GM04504 (cell line): Measurements from ENCODE around the gene KLHL15.
"Not testable (repeated sequence)": the region's sequence is repeated elsewhere in the genome, so short reads cannot be mapped to it uniquely, and the experiment has no call there.

Experiments used
- DNase-seq: peaks from one replicate; pipeline ENCODE4 v3.0.0-alpha.2; 2012; ENCODE audit warnings: low read depth

The KLHL15 gene

DNA sequence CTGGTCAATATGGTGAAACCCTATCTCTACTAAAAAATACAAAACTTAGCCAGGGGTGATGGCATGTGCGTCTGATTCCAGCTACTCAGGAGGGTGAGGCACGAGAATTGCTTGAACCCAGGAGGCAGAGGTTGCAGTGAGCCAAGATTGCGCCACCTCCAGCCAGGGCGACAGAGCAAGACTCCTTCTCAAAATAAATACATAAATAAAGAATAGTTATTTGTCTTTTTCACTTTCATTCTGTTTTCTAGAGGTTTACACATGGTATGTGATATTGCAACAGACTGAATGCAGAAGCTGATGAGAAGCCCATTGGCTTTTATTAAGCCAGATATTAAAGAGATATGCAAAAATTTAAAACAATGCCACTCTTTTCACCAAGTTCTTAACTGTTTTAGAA is 8.2 kb downstream of the KLHL15 start:
- DNase-seq: no peak

DNA sequence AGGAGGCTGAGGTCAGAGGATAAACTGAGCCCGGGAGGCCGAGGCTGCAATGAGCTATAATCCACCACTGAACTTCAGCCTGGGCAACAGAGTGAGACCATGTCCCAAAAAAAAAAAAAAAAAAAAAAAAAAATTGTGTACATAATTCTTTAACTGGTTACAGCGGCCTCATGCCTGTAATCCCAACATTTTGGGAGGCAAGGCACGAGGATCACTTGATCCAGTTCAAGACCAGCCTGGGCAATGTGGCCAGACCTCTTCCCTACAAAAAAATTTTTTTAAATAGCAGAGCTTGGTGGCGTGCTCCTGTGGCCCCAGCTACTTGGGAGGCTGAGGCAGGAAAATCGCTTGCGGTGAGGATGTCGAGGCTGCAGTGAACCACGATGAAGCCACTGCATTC is 9.3 kb downstream of the KLHL15 start:
- DNase-seq: no peak

DNA sequence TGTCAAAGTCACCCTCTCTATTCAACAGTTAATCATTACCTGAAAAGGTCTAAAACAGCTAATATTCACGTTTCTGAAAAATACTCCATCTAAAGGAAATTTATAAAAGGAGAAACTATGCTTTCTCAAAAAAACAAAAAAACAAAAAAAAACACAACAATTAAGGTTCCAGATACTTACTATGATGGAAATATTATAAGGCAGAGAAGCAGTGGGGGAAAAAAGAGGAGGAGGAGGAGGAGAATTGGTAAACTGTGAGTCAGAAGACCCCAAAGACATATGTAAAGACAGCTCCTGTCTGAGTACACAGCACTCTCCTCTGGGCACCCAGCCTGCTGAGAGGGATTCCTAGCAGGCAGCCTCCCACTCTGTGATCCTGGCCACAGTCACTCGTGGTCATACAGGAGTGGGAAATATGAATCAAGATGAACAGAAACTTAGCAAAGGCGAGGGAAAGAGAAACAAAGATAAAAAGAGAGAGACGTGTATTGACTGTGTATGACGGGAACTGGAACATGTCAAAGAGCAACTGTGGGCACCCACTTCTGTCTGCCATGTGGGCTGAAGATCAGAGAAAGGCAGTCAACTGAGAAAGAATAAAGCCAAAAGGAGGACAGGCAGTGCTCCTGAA is 12.5 kb downstream of the KLHL15 start:
- no peak for DNase-seq

DNA sequence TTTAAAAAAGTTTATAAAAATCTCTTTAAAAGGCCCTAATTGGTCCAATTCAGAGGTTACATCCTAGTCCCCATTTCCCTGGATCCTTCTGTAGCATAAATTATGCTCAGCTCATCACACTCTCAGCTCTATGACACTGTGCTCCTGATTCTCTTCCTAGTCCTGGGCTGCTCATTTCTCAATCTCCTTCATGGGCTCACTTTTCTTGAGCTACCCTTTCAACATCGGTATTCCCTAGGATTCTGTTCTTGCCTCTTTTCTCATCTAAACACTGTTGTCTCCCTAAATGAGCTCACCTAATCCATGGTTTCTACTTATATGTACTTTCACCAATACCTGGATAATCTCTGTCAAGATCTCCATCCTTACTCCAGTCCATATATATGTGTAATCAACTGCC is 14.7 kb downstream of the KLHL15 start:
- no peak for DNase-seq

DNA sequence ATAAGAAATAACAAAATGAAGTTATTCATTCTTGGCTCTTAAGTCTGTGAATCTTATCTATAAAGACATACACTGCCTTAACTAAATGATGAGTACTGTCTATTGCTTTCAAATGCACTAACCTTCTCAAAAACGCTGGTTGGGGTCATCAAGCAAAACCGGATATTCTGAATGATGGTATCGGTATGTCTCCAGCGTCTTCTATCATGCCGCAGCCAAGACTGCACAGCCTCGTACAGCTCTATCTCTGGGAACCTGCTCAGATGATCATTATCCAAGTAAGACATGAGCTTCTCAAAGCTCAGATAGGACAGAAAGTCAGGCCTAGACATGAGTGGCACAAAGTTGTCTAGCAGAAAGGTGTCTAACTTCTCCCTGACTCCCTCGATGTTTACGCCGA is 21.1 kb downstream of the KLHL15 start:
- no peak for DNase-seq

DNA sequence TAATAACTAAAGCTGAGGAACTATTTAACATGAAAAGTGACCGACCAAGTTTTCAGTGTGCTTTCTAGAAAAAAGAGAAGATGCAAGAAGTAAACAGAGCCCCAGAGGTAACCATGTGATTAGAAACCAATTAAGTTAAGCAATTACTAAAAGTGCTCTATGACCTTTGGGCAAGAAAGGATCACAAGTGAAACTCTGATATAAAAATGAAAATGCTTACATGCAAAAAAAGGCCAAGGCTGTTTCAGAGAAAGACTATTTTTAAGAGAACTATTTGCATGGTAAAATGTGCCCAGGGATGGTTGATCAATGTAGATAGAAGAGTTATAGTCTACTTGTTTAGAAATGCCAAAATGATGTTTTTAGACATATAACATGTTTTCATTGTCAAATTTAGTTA is 22.0 kb downstream of the KLHL15 start:
- no peak for DNase-seq

DNA sequence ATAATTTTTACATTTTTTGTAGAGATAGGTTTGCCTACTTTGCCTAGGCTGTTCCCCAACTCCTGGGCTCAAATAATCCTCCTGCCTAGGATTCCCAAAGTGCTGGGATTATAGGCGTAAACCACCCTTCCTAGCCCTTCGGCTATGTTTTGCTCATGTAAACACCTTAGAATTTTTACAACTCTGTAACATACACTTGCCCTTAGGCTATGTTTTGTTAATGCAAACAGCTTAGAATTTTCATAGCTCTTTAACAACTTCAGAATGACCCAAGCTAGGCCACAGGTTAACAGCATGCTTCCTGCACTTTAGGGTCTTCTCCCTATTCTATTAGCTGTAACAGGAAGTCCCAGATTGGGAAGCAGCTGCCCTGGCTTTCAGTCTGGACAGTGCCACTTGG is 24.2 kb downstream of the KLHL15 start:
- DNase-seq: no peak

DNA sequence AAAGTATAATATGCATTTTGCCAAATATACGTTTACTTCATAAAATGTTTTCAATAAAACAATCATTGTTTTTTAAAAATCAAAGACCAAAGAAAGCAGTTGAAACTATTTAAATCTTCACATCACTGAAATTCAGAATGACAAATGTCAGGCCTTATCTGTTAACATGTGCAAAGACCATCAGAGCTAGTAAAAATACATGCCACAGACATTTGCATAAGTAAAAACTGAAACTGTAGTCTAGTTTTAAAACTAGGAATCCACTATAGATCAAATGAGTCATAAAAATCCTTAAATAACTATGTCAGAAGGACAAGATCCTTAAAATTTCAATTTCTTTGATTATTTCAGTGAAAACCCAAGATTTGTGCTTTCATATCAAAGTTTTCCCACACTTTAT is 24.8 kb downstream of the KLHL15 start:
- DNase-seq: no peak

DNA sequence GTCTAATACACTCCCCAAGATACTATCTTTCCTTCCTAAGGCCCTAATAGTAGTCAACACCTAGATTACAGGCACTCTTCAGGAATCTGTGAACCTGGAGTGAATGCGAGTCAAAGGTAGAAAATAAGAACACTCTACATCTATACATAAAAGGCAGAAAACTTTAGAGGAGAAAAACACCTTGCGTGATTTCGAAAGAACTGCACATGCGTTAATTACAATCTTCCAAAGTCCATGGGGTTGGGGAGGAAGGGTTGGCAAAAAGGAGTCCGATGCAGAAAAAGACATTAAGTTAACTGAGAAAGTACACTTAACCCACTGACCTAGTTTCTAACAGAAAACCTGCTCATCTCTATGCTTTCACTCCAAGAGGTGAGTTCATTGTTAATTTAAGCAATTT is 27.3 kb downstream of the KLHL15 start:
- no peak for DNase-seq

DNA sequence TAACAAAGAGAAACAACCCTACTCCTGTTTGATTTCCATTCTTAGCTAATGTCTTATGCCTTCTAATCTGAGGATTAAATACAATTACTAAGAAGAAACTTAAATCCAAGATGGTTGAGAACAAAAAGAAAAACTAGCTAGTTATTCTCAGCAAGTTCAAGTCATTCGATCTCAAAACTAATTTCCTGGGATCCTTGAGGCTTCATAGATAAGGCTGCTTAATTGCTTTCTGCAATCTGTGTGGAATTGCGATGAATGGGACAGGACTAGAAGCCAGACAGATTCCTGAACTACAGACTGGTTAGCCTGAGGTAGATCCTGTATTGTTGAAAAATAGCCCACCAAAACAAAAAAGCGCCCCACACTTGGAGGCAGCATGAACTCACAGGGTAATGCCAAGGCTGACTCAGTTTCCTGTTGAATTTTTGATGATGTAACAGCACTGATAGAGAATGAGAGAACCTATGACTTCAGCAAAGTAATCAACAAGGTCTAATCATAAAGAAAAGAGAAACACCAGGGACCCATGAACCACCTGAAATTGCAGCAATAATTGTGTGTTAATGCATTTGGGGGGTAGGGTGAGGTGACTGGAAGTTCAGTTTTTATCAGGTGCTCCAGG is 33.9 kb downstream of the KLHL15 start:
- DNase-seq: no peak

DNA sequence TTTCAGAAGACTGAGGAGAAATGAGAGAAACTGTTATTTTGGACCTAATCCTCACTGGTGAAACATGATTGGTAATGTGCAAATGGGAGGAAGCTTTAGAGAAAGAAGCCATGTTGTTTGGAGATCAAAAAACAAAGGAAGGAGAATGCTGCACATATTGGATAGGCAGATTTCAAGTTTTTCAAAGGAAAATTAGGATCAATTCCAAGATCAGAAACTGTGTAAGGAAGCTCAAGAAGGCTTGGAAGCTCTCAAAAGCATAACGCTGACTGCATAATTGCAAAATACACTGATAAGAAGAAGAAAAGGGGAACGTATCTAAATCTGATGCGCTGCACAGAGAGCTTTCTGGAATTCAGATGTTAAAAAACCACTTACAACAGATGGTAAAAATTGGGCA is 34.6 kb downstream of the KLHL15 start:
- DNase-seq: no peak

DNA sequence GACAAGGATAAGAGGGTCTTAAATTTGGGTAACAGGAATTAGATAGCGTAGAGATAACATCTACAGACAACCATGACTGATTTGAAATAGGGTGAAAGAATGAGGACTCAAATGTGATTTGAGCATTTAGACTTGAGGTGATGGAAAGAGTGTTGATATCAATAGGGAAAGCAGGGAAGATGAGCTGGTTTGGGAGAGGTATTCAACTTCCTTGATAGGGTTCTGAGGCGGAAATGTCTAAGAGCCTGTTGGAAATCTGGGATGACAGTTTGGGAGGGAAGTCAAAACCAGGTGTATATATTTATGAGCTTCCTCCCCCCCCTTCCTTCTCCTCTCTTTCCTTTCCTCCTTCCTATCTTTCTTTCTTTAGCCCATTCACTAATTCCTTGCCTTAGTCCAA is 36.5 kb downstream of the KLHL15 start:
- no peak for DNase-seq

DNA sequence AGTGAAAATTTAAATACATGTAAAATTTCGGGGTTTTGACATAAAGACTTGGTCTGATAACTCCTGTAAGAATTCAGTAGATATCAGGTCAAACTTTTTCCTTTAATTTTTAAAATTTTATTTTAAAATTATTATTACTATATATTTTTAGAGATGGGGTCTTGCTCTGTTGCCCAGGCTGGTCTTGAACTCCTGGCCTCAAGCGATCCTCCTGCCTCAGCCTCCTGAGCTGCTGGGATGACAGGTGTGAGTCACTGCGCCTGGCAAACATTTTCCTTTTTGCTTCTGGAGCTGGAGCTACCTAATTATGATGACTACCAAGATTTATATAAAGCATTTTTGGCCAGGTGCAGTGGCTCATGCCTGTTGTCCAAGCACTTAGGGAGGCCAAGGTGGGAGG is 37.3 kb downstream of the KLHL15 start:
- DNase-seq: no peak

DNA sequence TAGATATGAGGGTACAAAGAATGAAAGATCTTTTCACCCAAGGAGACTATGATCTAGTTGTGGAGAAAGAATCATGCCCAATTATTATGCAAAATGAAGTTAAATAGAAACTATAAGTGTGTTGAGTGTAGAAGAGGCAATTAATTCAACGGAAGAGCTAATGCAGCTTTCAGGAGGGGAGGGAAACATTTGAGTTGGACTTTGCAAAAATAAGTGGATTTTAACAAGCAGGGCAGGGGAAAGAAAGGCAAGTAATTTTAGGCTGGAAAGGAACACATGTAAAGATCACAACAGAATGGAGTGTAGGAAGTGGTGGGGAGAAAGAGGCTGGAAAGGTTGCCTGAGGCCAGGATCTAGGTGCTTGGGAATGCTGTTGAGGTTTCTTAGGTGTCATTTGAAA is 44.1 kb downstream of the KLHL15 start:
- DNase-seq: no peak

DNA sequence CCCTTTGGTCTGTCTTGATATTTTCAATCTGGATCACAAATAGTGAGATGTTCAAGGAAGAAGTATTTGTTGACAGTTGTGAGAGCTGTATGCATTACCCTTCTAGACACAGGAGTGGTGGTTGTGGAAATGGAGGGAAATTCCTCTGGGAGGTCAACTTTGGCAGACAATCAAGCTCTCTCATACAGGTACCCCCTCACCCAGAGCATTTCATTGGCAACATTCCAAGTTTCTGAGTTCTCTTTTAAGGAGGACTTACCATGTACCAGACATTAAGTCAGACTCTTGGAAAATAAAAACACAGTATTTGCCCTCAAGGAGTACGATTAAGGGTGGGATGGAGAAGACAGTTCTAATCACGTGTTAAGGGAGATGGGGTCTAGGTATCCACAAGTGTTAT is 45.3 kb downstream of the KLHL15 start:
- no peak for DNase-seq

DNA sequence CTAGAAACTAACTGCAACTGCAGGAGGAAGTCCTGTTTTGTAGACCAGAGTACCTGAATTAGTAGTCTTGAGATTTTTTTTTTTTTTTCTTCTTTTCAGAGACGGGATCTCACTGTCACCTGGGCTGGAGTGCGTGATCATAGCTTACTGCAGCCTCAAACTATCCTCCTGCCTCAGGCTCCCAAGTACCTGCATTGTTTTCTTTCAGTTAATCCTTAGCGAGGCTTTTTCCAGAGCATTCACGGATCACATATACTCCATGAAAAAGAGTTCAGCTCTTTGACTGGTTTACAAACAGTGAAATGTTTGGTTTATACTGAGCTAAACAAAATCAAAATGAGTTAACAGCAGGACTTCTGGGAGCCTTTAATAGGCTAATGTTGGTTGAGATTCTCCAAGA is 45.8 kb downstream of the KLHL15 start:
- DNase-seq: no peak

DNA sequence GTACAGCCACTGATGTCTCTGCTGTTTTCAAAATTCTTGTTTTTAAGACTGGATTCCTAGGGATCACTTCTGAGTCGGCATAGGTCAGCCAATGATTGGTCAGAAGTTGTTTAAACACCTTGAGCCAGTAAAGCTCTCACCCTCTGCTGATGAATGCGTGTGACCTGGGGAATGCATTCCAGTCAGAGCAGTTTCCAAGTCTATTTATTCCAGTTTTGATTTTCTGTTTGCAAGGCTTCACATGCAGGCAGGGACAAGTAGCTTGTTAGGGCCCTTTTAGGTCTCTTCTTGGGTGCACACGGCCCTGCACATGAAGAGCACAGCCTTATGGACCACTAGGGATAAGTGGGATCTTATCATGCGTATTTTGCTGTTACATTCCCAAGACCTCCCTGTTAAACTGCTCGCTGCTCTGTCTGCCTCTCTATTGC is 47.0 kb downstream of the KLHL15 start:
- no peak for DNase-seq

DNA sequence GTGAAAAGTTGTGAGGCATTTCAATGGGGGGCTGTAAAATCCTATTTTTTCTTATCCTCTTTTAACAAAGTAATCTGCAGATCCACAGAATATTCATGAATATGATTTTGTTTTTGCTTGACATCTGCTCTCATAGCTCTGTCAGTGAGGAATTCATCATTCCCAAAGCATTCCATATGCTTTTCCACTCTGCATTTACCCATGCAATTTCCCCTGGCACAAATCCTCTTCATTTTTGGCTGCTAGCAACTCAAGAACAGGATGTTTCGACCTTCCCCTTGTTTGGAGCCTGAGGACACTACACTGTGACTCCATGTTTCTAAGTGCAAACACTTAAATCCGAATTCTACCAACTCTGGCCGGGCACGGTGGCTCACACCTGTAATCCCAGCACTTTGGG is 48.5 kb downstream of the KLHL15 start:
- DNase-seq: no peak

DNA sequence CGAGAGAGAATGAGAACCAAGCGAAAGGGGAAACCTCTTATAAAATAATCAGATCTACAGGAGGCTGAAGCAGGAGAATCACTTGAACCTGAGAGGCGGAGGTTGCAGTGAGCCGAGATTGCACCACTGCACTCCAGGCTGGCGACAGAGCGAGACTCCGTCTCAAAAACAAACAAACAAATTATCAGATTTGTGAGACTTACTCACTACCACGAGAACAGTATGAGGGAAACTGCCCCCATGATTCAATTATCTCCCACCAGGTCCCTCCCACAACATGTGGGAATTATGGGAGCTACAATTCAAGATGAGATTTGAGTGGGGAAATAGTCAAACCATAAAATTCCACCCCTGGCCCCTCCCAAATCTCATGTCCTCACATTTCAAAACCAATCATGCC is 61.4 kb downstream of the KLHL15 start:
- not testable (repeated sequence) for DNase-seq

DNA sequence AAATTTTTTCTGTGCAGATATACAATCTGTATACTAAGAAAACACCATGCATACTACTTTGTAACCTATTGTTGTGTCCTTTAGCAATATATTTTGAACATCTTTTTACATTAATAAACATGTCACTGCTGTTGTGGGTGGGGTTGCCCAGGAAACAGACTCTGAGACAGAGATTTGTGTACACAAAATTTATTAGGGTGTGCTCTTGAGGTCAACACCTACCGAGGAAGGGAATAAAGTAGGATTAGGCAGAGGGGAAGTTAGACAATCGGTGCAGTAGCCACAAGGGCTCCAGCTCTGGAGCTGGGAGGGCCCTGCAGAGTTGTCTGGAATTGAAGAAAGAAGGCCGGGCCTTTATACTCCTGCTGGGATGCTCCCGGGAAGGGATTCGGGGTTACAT is 62.8 kb downstream of the KLHL15 start:
- no peak for DNase-seq

DNA sequence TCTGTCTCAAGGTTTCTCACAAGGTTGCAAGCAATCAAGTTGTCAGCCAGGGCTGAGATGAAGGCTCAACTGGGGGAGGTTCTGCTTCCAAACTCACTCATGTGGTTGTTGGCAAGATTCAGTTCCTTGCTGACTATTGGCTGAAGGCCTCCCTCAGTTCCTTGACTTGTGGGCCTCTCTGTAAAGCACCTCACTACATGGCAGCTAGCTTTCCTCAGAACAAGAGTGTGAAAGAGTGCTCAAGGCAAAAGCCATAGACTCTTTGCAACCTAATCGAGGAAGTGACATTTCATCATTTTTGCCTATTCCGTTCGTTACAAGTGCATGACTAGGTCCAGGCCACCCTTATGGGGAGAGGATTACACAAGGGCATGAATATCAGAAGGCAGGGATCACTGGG is 67.2 kb downstream of the KLHL15 start:
- no peak for DNase-seq

DNA sequence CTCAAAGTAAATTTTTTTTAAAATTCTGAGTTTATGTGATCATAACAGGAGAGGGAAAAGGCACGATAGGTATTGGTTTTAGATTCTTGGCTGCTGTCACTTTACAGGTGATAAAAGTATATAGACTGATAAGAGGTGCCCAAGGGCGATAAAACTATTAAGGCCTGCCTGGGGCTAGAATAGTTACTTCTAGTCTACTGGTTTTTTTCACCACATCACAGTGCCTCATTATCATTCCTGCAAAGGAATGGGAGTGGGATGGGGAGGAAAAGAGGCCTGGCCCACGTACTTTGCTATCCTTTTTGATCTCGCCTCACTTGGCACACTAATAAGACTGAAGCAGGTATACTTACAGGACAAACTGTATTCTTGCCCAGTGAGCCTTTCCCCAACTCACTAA is 72.6 kb downstream of the KLHL15 start:
- DNase-seq: no peak

DNA sequence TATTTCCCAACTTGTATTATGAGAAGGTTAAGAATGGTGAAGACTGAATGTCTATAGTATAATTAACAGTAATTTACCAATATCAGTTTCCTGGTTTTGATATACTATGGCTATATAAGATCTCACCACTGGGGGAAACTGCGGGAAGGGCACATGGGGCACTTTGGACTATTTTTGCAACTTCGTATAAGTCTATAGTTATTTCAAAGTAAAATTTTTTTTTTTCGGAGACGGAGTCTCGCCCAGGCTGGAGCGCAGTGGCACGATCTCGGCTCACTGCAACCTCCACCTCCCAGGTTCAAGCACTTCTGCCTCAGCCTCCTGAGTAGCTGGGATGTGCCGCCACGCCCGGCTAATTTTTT is 73.1 kb downstream of the KLHL15 start:
- no peak for DNase-seq
